SK-N-SH treated with all-trans-retinoic acid at 6 μM for 48 hours (cell line): ENCODE results near the gene SLC25A11.

Experiments used
- ATAC-seq: fragments of 200-7000 bp; cut with Tn5 transposase; 3 replicates; pipeline ENCODE4 v1.9.1; 2020; ENCODE audit warnings: mild to moderate bottlenecking, moderate library complexity
- ARNTL ChIP-seq: fragments of 450-650 bp; formaldehyde crosslinking; IDR thresholded peaks from 2 replicates; pipeline ENCODE4 v1.5.0; 2020; ENCODE audit warnings: low read depth, mild to moderate bottlenecking, moderate library complexity, borderline replicate concordance
- BACH2 ChIP-seq: fragments of 250-450 bp; sonication (Bioruptor Pico); IDR thresholded peaks from 2 replicates; pipeline ENCODE4 v1.9.0; 2021; ENCODE audit warnings: mild to moderate bottlenecking, borderline replicate concordance
- CSDC2 ChIP-seq: fragments of 250-450 bp; sonication (Bioruptor Pico); IDR thresholded peaks from 2 replicates; pipeline ENCODE4 v1.5.0; 2020; ENCODE audit warnings: mild to moderate bottlenecking, moderate library complexity
- ESRRG ChIP-seq: fragments of 250-450 bp; sonication (Bioruptor Pico); IDR thresholded peaks from 2 replicates; pipeline ENCODE4 v1.6.1; 2021; ENCODE audit warnings: mild to moderate bottlenecking
- GLIS3 ChIP-seq: fragments of 250-450 bp; sonication (Bioruptor Pico); IDR thresholded peaks from 2 replicates; pipeline ENCODE4 v1.5.0; 2020; ENCODE audit warnings: mild to moderate bottlenecking, moderate library complexity
- ISL1 ChIP-seq: fragments of 250-450 bp; sonication (Bioruptor Pico); IDR thresholded peaks from 2 replicates; pipeline ENCODE4 v2.1.2; 2022; ENCODE audit warnings: mild to moderate bottlenecking, moderate library complexity
- OSR1 ChIP-seq: fragments of 250-450 bp; sonication (Bioruptor Pico); IDR thresholded peaks from 2 replicates; pipeline ENCODE4 v1.8.0; 2022; ENCODE audit warnings: moderate library complexity, mild to moderate bottlenecking, inconsistent platforms
- PPARA ChIP-seq: fragments of 250-450 bp; sonication (Bioruptor Pico); IDR thresholded peaks from 2 replicates; pipeline ENCODE4 v1.5.0; 2020; ENCODE audit warnings: mild to moderate bottlenecking, borderline replicate concordance
- RARB ChIP-seq: fragments of 250-450 bp; sonication (Bioruptor Pico); IDR thresholded peaks from 2 replicates; pipeline ENCODE4 v1.8.0; 2021; ENCODE audit warnings: mild to moderate bottlenecking, moderate library complexity
- SNAI2 ChIP-seq: fragments of 250-450 bp; sonication (Bioruptor Pico); IDR thresholded peaks from 2 replicates; pipeline ENCODE4 v1.5.0; 2020; ENCODE audit warnings: mild to moderate bottlenecking, moderate library complexity
- TCF4 ChIP-seq: fragments of 250-450 bp; sonication (Bioruptor Pico); IDR thresholded peaks from 2 replicates; pipeline ENCODE4 v1.8.0; 2021; ENCODE audit warnings: mild to moderate bottlenecking, moderate library complexity, borderline replicate concordance
- TOX ChIP-seq: fragments of 250-450 bp; sonication (Bioruptor Pico); IDR thresholded peaks from 2 replicates; pipeline ENCODE4 v1.8.0; 2021; ENCODE audit warnings: mild to moderate bottlenecking, moderate library complexity, borderline replicate concordance
- ZC3H10 ChIP-seq: fragments of 250-450 bp; sonication (Bioruptor Pico); IDR thresholded peaks from 2 replicates; pipeline ENCODE4 v1.5.1; 2021; ENCODE audit warnings: mild to moderate bottlenecking, moderate library complexity
- ZFP30 ChIP-seq: fragments of 450-650 bp; formaldehyde crosslinking; IDR thresholded peaks from 2 replicates; pipeline ENCODE4 v1.5.0; 2022; ENCODE audit warnings: mild to moderate bottlenecking, moderate library complexity
- ZNF565 ChIP-seq: fragments of 450-650 bp; formaldehyde crosslinking; conservative IDR thresholded peaks from 2 replicates; pipeline ENCODE4 v1.5.0; 2020; ENCODE audit warnings: low read depth, mild to moderate bottlenecking, moderate library complexity
- ZNF70 ChIP-seq: fragments of 450-650 bp; formaldehyde crosslinking; IDR thresholded peaks from 2 replicates; pipeline ENCODE4 v1.5.0; 2020; ENCODE audit warnings: mild to moderate bottlenecking, moderate library complexity
- ZNF8 ChIP-seq: fragments of 450-650 bp; formaldehyde crosslinking; IDR thresholded peaks from 2 replicates; pipeline ENCODE4 v1.5.0; 2020; ENCODE audit warnings: mild to moderate bottlenecking, moderate library complexity
- TF ChIP-seq, protein P1 (sequence below): fragments of 250-450 bp; sonication (Bioruptor Pico); IDR thresholded peaks from 2 replicates; pipeline ENCODE4 v1.5.1; 2020; ENCODE audit warnings: low read depth, mild to moderate bottlenecking, moderate library complexity
- TF ChIP-seq, protein P2 (sequence below): fragments of 250-450 bp; sonication (Bioruptor Pico); IDR thresholded peaks from 2 replicates; pipeline ENCODE4 v1.8.0; 2020; ENCODE audit warnings: mild to moderate bottlenecking, moderate library complexity, borderline replicate concordance
- TF ChIP-seq, protein P3 (sequence below): fragments of 250-450 bp; sonication (Bioruptor Pico); IDR thresholded peaks from 2 replicates; pipeline ENCODE4 v1.8.0; 2021; ENCODE audit warnings: low read depth, mild to moderate bottlenecking, moderate library complexity, borderline replicate concordance
- TF ChIP-seq, protein P4 (sequence below): fragments of 250-450 bp; sonication (Bioruptor Pico); IDR thresholded peaks from 2 replicates; pipeline ENCODE4 v1.5.1; 2021; ENCODE audit warnings: mild to moderate bottlenecking, moderate library complexity

Gene SLC25A11

GRCh38 chr17:4972752-4973151 lies 32.9 kb upstream of the SLC25A11 start:
- no peak for ATAC-seq

GRCh38 chr17:4972322-4972721 lies 32.5 kb upstream of the SLC25A11 start:
- ATAC-seq: no peak
- TF ChIP-seq CSDC2 (no peak), ZC3H10 (no peak), ZFP30 (no peak), TOX (CRISPR knock-in tag) (no peak), TCF4 (no peak), ZNF70 (CRISPR knock-in tag) (no peak), PPARA (no peak), OSR1 (CRISPR knock-in tag) (no peak), ISL1 (CRISPR knock-in tag) (no peak), ARNTL (CRISPR knock-in tag) (no peak), RARB (CRISPR knock-in tag) (no peak), ESRRG (CRISPR knock-in tag) (no peak)
- TF ChIP-seq, protein P1, sequence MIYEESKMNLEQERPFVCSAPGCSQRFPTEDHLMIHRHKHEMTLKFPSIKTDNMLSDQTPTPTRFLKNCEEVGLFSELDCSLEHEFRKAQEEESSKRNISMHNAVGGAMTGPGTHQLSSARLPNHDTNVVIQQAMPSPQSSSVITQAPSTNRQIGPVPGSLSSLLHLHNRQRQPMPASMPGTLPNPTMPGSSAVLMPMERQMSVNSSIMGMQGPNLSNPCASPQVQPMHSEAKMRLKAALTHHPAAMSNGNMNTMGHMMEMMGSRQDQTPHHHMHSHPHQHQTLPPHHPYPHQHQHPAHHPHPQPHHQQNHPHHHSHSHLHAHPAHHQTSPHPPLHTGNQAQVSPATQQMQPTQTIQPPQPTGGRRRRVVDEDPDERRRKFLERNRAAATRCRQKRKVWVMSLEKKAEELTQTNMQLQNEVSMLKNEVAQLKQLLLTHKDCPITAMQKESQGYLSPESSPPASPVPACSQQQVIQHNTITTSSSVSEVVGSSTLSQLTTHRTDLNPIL (CRISPR knock-in tag): no peak
- TF ChIP-seq, protein P2, sequence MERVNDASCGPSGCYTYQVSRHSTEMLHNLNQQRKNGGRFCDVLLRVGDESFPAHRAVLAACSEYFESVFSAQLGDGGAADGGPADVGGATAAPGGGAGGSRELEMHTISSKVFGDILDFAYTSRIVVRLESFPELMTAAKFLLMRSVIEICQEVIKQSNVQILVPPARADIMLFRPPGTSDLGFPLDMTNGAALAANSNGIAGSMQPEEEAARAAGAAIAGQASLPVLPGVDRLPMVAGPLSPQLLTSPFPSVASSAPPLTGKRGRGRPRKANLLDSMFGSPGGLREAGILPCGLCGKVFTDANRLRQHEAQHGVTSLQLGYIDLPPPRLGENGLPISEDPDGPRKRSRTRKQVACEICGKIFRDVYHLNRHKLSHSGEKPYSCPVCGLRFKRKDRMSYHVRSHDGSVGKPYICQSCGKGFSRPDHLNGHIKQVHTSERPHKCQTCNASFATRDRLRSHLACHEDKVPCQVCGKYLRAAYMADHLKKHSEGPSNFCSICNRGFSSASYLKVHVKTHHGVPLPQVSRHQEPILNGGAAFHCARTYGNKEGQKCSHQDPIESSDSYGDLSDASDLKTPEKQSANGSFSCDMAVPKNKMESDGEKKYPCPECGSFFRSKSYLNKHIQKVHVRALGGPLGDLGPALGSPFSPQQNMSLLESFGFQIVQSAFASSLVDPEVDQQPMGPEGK (CRISPR knock-in tag): no peak
- TF ChIP-seq, protein P3, sequence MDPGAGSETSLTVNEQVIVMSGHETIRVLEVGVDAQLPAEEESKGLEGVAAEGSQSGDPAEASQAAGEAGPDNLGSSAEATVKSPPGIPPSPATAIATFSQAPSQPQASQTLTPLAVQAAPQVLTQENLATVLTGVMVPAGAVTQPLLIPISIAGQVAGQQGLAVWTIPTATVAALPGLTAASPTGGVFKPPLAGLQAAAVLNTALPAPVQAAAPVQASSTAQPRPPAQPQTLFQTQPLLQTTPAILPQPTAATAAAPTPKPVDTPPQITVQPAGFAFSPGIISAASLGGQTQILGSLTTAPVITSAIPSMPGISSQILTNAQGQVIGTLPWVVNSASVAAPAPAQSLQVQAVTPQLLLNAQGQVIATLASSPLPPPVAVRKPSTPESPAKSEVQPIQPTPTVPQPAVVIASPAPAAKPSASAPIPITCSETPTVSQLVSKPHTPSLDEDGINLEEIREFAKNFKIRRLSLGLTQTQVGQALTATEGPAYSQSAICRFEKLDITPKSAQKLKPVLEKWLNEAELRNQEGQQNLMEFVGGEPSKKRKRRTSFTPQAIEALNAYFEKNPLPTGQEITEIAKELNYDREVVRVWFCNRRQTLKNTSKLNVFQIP (CRISPR knock-in tag): no peak
- TF ChIP-seq, protein P4, sequence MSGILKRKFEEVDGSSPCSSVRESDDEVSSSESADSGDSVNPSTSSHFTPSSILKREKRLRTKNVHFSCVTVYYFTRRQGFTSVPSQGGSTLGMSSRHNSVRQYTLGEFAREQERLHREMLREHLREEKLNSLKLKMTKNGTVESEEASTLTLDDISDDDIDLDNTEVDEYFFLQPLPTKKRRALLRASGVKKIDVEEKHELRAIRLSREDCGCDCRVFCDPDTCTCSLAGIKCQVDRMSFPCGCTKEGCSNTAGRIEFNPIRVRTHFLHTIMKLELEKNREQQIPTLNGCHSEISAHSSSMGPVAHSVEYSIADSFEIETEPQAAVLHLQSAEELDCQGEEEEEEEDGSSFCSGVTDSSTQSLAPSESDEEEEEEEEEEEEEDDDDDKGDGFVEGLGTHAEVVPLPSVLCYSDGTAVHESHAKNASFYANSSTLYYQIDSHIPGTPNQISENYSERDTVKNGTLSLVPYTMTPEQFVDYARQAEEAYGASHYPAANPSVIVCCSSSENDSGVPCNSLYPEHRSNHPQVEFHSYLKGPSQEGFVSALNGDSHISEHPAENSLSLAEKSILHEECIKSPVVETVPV (CRISPR knock-in tag): no peak

More at GRCh38 chr17:4972752-4973151, 32.9 kb upstream of the SLC25A11 start:
- TF ChIP-seq ZNF70 (CRISPR knock-in tag): no peak
- TF ChIP-seq RARB (CRISPR knock-in tag): no peak
- TF ChIP-seq, protein P3 (CRISPR knock-in tag): no peak
- no peak for TF ChIP-seq PPARA
- no peak for TF ChIP-seq ARNTL (CRISPR knock-in tag)
- TF ChIP-seq SNAI2: no peak
- no peak for TF ChIP-seq CSDC2
- no peak for TF ChIP-seq ESRRG (CRISPR knock-in tag)
- TF ChIP-seq, protein P4 (CRISPR knock-in tag): no peak
- no peak for TF ChIP-seq BACH2 (CRISPR knock-in tag)
- no peak for TF ChIP-seq GLIS3 (CRISPR knock-in tag)
- no peak for TF ChIP-seq ZNF565 (CRISPR knock-in tag)
- TF ChIP-seq, protein P1 (CRISPR knock-in tag): no peak
- TF ChIP-seq ZNF8 (CRISPR knock-in tag): no peak
- no peak for TF ChIP-seq TCF4
- no peak for TF ChIP-seq ZC3H10
- no peak for TF ChIP-seq ZFP30
- TF ChIP-seq ISL1 (CRISPR knock-in tag): no peak
- no peak for TF ChIP-seq TOX (CRISPR knock-in tag)
